Cardiac muscle cell (in vitro differentiated cells and primary cell): ENCODE data around the gene ALK. TPM values are rescaled to one million over a fixed set of nuclear protein-coding genes. Genes with fewer than 3 reads are reported as not detected.
A peak's percentile ranks its signal among the peaks of the same experiment; 100 is the strongest.

Experiments
- DNase-seq, 2 donors: peaks; one replicate each; pipeline versions ENCODE4 v3.0.0 to v3.0.0-alpha.2; 2010 to 2017; ENCODE audit warnings: low read depth in 1 of 2, low spot score in 1 of 2
- H3K27ac ChIP-seq: fragments of 200-600 bp; sonication (generic); 2 replicates; pipeline ENCODE4 v1.5.1; 2016
- H3K27me3 ChIP-seq: fragments of 200-600 bp; sonication (generic); 2 replicates; pipeline ENCODE4 v1.6.0; 2016; ENCODE audit warnings: control low read depth
- H3K36me3 ChIP-seq: fragments of 200-600 bp; sonication (generic); 2 replicates; pipeline ENCODE4 v1.5.1; 2016; ENCODE audit warnings: control low read depth
- H3K4me1 ChIP-seq: fragments of 200-600 bp; sonication (generic); 2 replicates; pipeline ENCODE4 v1.8.1; 2017; ENCODE audit warnings: low read depth, mild to moderate bottlenecking, mixed run types
- H3K4me3 ChIP-seq: fragments of 200-600 bp; sonication (generic); 2 replicates; pipeline ENCODE4 v1.5.1; 2016; ENCODE audit warnings: mild to moderate bottlenecking
- H3K9me3 ChIP-seq: fragments of 200-600 bp; sonication (generic); 2 replicates; pipeline ENCODE4 v1.5.1; 2017; ENCODE audit warnings: low read depth, mild to moderate bottlenecking, control low read depth
- polyA plus RNA-seq: library from polyadenylated mRNA; unstranded; fragments of >200 nt; fragmentation: Nextera tagmentation; extraction: Ambion mirVana; gene quantifications from 2 replicates; pipeline ENCODE4 v1.2.1, GENCODE V29; 2016
- total RNA-seq: library from RNA; depleted of rRNA; stranded (reverse); fragments of >200 nt; gene quantifications from 2 replicates; pipeline ENCODE4 v1.2.3, GENCODE V29; 2016
- TF ChIP-seq, protein P1 (sequence below): IDR thresholded peaks from 2 replicates; pipeline ENCODE4 v1.5.1; 2012; ENCODE audit warnings: low read depth, mild to moderate bottlenecking, low read length

The ALK gene
- total and polyA plus RNA-seq, 2 experiments from 2014 or later, result 1.8 to 4.3 TPM

- no peaks in the 10 kb centered on the region for H3K36me3 ChIP-seq
- peaks cover 45% of the 10 kb centered on the region for H3K27me3 ChIP-seq
- no peak for DNase-seq
- no peak overlapping the region for H3K27ac ChIP-seq
- TF ChIP-seq, protein P1, sequence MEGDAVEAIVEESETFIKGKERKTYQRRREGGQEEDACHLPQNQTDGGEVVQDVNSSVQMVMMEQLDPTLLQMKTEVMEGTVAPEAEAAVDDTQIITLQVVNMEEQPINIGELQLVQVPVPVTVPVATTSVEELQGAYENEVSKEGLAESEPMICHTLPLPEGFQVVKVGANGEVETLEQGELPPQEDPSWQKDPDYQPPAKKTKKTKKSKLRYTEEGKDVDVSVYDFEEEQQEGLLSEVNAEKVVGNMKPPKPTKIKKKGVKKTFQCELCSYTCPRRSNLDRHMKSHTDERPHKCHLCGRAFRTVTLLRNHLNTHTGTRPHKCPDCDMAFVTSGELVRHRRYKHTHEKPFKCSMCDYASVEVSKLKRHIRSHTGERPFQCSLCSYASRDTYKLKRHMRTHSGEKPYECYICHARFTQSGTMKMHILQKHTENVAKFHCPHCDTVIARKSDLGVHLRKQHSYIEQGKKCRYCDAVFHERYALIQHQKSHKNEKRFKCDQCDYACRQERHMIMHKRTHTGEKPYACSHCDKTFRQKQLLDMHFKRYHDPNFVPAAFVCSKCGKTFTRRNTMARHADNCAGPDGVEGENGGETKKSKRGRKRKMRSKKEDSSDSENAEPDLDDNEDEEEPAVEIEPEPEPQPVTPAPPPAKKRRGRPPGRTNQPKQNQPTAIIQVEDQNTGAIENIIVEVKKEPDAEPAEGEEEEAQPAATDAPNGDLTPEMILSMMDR, result no peak
- H3K9me3 ChIP-seq, result no peaks in the 10 kb centered on the region
- H3K4me3 ChIP-seq, result no peak overlapping the region
- H3K4me1 ChIP-seq, result no peaks in the 10 kb centered on the region
Observed at GRCh38 chr2:29910960-29911359, 10.4 kb downstream of the ALK start.

DNA sequence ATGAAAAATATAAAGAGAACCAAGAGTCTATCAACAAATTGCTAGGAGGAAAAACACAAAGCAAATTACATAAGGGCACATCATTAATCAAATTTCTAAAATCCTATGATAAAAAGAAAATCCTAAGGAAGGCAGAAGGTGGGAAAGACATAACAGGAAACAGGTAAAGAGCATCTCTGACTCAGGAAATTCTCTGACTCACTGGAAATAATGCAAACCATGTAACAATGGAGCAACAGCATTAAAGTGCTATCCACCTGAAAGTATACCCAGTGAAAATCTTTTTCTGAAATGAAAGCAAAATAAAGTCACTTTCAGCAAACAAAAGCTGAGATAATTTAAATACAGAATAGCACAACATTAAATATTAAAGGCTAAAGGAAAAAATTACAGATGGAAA, 10.9 kb downstream of the ALK start:
- H3K4me1 ChIP-seq, result no peaks in the 10 kb centered on the region
- no peaks in the 10 kb centered on the region for H3K36me3 ChIP-seq
- no peak for DNase-seq
- no peak overlapping the region for H3K27ac ChIP-seq
- H3K4me3 ChIP-seq, result no peak overlapping the region
- H3K27me3 ChIP-seq, result peaks cover 45% of the 10 kb centered on the region
- TF ChIP-seq, protein P1, result no peak
- H3K9me3 ChIP-seq, result no peaks in the 10 kb centered on the region

DNA sequence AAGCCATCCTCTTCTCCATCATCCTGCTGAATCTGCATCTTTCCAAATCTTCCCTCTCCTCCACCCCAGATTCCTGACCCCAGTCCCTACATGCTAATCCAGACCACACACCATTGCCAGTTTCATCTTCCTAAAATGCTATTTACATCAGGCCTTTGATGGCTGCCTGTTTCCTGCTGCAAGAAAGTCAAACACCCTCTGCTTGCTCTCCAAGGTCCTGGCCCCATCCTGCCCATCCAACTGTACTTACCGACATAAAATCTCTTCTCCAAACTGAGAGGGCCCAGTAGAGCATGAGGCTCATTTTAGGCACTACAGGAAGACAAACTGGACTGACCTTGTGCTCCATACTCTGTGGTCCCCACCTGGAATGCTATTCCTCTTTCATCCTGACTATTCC, 19.0 kb downstream of the ALK start:
- H3K27me3 ChIP-seq, result peaks cover 80% of the 10 kb centered on the region
- DNase-seq, result peak in 1 of 2 donors; percentile 40
- TF ChIP-seq, protein P1, result no peak
- H3K36me3 ChIP-seq, result no peaks in the 10 kb centered on the region
- no peak overlapping the region for H3K27ac ChIP-seq
- H3K9me3 ChIP-seq, result no peaks in the 10 kb centered on the region
- H3K4me1 ChIP-seq, result no peaks in the 10 kb centered on the region
- no peak overlapping the region for H3K4me3 ChIP-seq

GRCh38 chr2:29900971-29901633, 20.3 kb downstream of the ALK start:
- no peak for DNase-seq
- H3K4me1 ChIP-seq, result no peaks in the 10 kb centered on the region
- TF ChIP-seq, protein P1, result no peak

DNA sequence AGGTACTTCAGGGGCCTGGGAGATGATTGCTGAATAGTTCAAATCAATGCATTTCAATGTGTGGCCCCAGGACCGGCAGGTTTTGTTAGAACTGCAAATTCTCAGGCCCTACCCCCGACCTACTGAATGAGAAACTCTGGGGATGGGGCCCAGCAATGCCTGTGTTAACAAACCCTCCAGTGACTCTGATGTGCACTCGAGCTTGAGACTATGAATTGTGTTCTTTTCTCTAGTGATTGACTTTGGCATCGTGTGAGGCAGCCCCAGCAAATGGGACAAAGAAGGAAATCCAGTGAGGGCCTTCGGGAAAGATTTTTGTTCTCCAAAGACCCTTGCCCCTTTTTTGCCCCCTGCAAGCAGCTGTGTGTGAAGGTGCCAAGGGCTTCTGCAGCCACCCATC, 22.4 kb downstream of the ALK start:
- peaks cover 80% of the 10 kb centered on the region for H3K27me3 ChIP-seq
- no peak for DNase-seq

More at GRCh38 chr2:29900971-29901633, 20.3 kb downstream of the ALK start:
- Histone ChIP-seq H3K27me3 (peaks cover 79% of the 10 kb centered on the region), H3K9me3 (no peaks in the 10 kb centered on the region), H3K4me3 (no peak overlapping the region), H3K27ac (no peak overlapping the region), H3K36me3 (no peaks in the 10 kb centered on the region)

More for the DNA sequence above, 22.4 kb downstream of the ALK start:
- H3K9me3 ChIP-seq, result no peaks in the 10 kb centered on the region
- no peak overlapping the region for H3K4me3 ChIP-seq
- H3K27ac ChIP-seq, result no peak overlapping the region
- TF ChIP-seq, protein P1, result no peak
- no peaks in the 10 kb centered on the region for H3K4me1 ChIP-seq
- H3K36me3 ChIP-seq, result no peaks in the 10 kb centered on the region
